GM12878 (cell line): ENCODE data around the gene ABCF3. TPM values are rescaled to one million over a fixed set of nuclear protein-coding genes. Genes with fewer than 3 reads are reported as not detected.

Experiments used
- ATAC-seq: fragments of 200-7000 bp; cut with Tn5 transposase; 3 replicates; pipeline ENCODE4 v1.9.1; 2020; ENCODE audit warnings: mild to moderate bottlenecking, moderate library complexity
- BruUV-seq: library from RNA; stranded (reverse); fragments of 400-500 nt; replicated peaks from 2 replicates; lab custom pipeline; 2021; lab: Mats Ljungman, UMichigan
- CTCF ChIA-PET: fragments of 300-600 bp; sonication (Branson Sonifier 250); formaldehyde crosslinking; extraction: SDS; loops from one replicate; lab custom pipeline; 2021; ENCODE audit warnings: inconsistent platforms; lab: Yijun Ruan, JAX
- POLR2A ChIA-PET: fragments of 350-600 bp; formaldehyde crosslinking; extraction: SDS; loops from one replicate; lab custom pipeline; 2021; ENCODE audit warnings: inconsistent platforms; lab: Charles Lee
- RAD21 ChIA-PET: fragments of 300-600 bp; sonication (Branson Sonifier 250); formaldehyde crosslinking; loops from one replicate; lab custom pipeline; 2023; ENCODE audit warnings: antibody characterized with exemption; ENCODE audit not compliant: unreplicated experiment; lab: Charles Lee
- SMC1A ChIA-PET: fragments of 300-600 bp; sonication (Branson Sonifier 250); formaldehyde crosslinking; loops from one replicate; lab custom pipeline; 2023; ENCODE audit not compliant: unreplicated experiment, uncharacterized antibody; lab: Charles Lee
- DNase-seq: peaks from one replicate; pipeline ENCODE4 v3.0.0-alpha.2; 2011; ENCODE audit warnings: low read depth, low spot score
- FAIRE-seq: peaks from 3 replicates; lab custom pipeline; 2011; peaks lifted over from hg19 to GRCh38; lab: Jason Lieb, UNC
- H2AFZ ChIP-seq: 2 replicates; pipeline ENCODE4 v1.6.0; 2011; ENCODE audit warnings: low read depth, low read length, control low read depth; ENCODE audit not compliant: control insufficient read depth
- H3K27ac ChIP-seq: 2 replicates; pipeline ENCODE4 v1.5.1; 2011; ENCODE audit warnings: control low read depth; ENCODE audit not compliant: control insufficient read depth, insufficient read depth
- H3K27me3 ChIP-seq, 2 experiments: replicated peaks in 1 of 2; 2 replicates each; pipeline versions ENCODE4 v1.6.0 to v1.6.1; 2011; ENCODE audit warnings: low read length in 1 of 2; ENCODE audit not compliant: control insufficient read depth in 2 of 2, insufficient read depth in 2 of 2
- H3K36me3 ChIP-seq, 2 experiments: 2 replicates each; pipeline ENCODE4 v1.5.1; 2011; ENCODE audit warnings: low read length in 1 of 2; ENCODE audit not compliant: control insufficient read depth in 2 of 2, insufficient read depth in 2 of 2
- H3K4me1 ChIP-seq: 2 replicates; pipeline ENCODE4 v1.6.1; 2011; ENCODE audit warnings: mild to moderate bottlenecking, low read length, moderate library complexity, mixed read lengths; ENCODE audit not compliant: control insufficient read depth, insufficient read depth
- H3K4me2 ChIP-seq: 2 replicates; pipeline ENCODE4 v1.6.0; 2011; ENCODE audit warnings: control low read depth; ENCODE audit not compliant: control insufficient read depth, insufficient read depth
- H3K4me3 ChIP-seq: fragments of 200-600 bp; sonication (generic); 2 replicates; pipeline ENCODE4 v1.5.1; 2016
- H3K79me2 ChIP-seq: 2 replicates; pipeline ENCODE4 v1.6.0; 2011; ENCODE audit warnings: low read length; ENCODE audit not compliant: control insufficient read depth, insufficient read depth
- H3K9ac ChIP-seq: 2 replicates; pipeline ENCODE4 v1.8.0; 2011; ENCODE audit warnings: low read length, control low read depth, mixed read lengths; ENCODE audit not compliant: control insufficient read depth, insufficient read depth
- H3K9me3 ChIP-seq: replicated peaks from 3 replicates; pipeline ENCODE4 v1.5.1; 2011; ENCODE audit warnings: mild to moderate bottlenecking, low read length; ENCODE audit not compliant: control insufficient read depth, insufficient read depth
- H4K20me1 ChIP-seq: 2 replicates; pipeline ENCODE4 v1.6.0; 2011; ENCODE audit not compliant: control insufficient read depth, insufficient read depth
- BCL11A ChIP-seq: IDR thresholded peaks from 2 replicates; pipeline ENCODE4 v1.6.1; 2011; ENCODE audit warnings: low read depth, low read length
- BHLHE40 ChIP-seq, 2 experiments: fragments of 450-650 bp in 1 of 2; IDR thresholded peaks; 2 replicates each; pipeline ENCODE4 v1.6.1; 2011 to 2017; ENCODE audit warnings: low read depth in 2 of 2, borderline replicate concordance in 1 of 2, improper control_type of control experiment in 1 of 2, low read length in 1 of 2, mild to moderate bottlenecking in 1 of 2
- EED ChIP-seq: sonication (generic); IDR thresholded peaks from 2 replicates; pipeline ENCODE4 v1.6.1; 2016; ENCODE audit warnings: antibody characterized with exemption, low read depth
- HCFC1 ChIP-seq: fragments of 150-350 bp; IDR thresholded peaks from 2 replicates; pipeline ENCODE4 v1.6.1; 2014; ENCODE audit warnings: low read length
- MXI1 ChIP-seq: fragments of 150-350 bp; IDR thresholded peaks from 2 replicates; pipeline ENCODE4 v1.6.1; 2011; ENCODE audit warnings: low read depth, mild to moderate bottlenecking, inconsistent platforms, low read length, improper control_type of control experiment
- NR2C1 ChIP-seq: fragments of 450-650 bp; IDR thresholded peaks from 2 replicates; pipeline ENCODE4 v1.6.1; 2017; ENCODE audit warnings: antibody characterized with exemption, mild to moderate bottlenecking, moderate library complexity
- NR2F1 ChIP-seq: fragments of 450-650 bp; conservative IDR thresholded peaks from 2 replicates; pipeline ENCODE4 v1.6.1; 2017; ENCODE audit warnings: mild to moderate bottlenecking
- POLR2A ChIP-seq: IDR thresholded peaks from 2 replicates; pipeline ENCODE4 v1.6.1; 2011; ENCODE audit warnings: low read depth, mild to moderate bottlenecking, low read length
- SMARCA5 ChIP-seq: fragments of 450-650 bp; IDR thresholded peaks from 2 replicates; pipeline ENCODE4 v1.6.1; 2017; ENCODE audit warnings: mild to moderate bottlenecking
- TCF12 ChIP-seq: IDR thresholded peaks from 2 replicates; pipeline ENCODE4 v1.6.1; 2011; ENCODE audit warnings: low read depth, mild to moderate bottlenecking, low read length
- ZBED1 ChIP-seq: IDR thresholded peaks from 2 replicates; pipeline ENCODE4 v1.6.1; 2016; ENCODE audit warnings: borderline replicate concordance
- ZNF24 ChIP-seq: fragments of 450-650 bp; IDR thresholded peaks from 2 replicates; pipeline ENCODE4 v1.6.1; 2017; ENCODE audit warnings: antibody characterized with exemption, mild to moderate bottlenecking
- ZNF274 ChIP-seq: IDR thresholded peaks from one replicate; pipeline ENCODE4 v1.8.0; 2011; ENCODE audit not compliant: insufficient read length, insufficient read depth
- ZSCAN29 ChIP-seq: fragments of 450-650 bp; IDR thresholded peaks from 2 replicates; pipeline ENCODE4 v1.6.1; 2017; ENCODE audit warnings: mild to moderate bottlenecking, moderate library complexity
- WGBS: methylation state at CpG from one replicate; pipeline ENCODE4 v1.1.6; 2016; ENCODE audit warnings: low lambda C conversion rate; ENCODE audit not compliant: insufficient replicate concordance, insufficient coverage; ENCODE audit errors: missing lambda C conversion rate; 5-methylcytosine and 5-hydroxymethylcytosine counted together
- in situ Hi-C: fragments of 300-500 bp; cut with MboI; formaldehyde crosslinking; loops from 9 replicates; pipeline ENCODE4 v1.14.3; 2018; ENCODE audit warnings: mixed read lengths
- intact Hi-C: fragments of 100-400 bp; cut with micrococcal nuclease; formaldehyde crosslinking; loops from one replicate; pipeline ENCODE4 v1.14.2; 2022; ENCODE audit not compliant: unreplicated experiment
- polyA plus RNA-seq, 11 experiments: library from polyadenylated mRNA; depleted of rRNA in 4 of 11; unstranded in 6 of 11; stranded (reverse) in 5 of 11; fragments of >200 nt; fragmentation: Nextera tagmentation in 4 of 11; fragmentation: Illumina TruSeq in 1 of 11; extraction: Ambion mirVana in 4 of 11; extraction: Trizol in 1 of 11; gene quantifications; 1 replicate in 1 of 11; 2 replicates in 10 of 11; pipeline versions ENCODE4 v1.2.1 to v1.2.3, GENCODE V29; 2011 to 2016; ENCODE audit warnings: inconsistent platforms in 2 of 11, missing spikeins in 2 of 11, low read depth in 1 of 11
- total RNA-seq, 4 experiments: library from RNA; depleted of rRNA in 3 of 4; stranded (reverse); fragments of >200 nt in 3 of 4; fragmentation: Illumina TruSeq in 1 of 4; extraction: Trizol in 1 of 4; gene quantifications; 2 replicates each; pipeline versions ENCODE4 v1.2.1 to v1.2.3, GENCODE V29; 2013 to 2021
- TF ChIP-seq, protein P1 (sequence below): fragments of 450-650 bp; formaldehyde crosslinking; IDR thresholded peaks from 2 replicates; pipeline ENCODE4 v1.4.0; 2020; ENCODE audit warnings: mild to moderate bottlenecking, moderate library complexity

Gene ABCF3
- total and polyA plus RNA-seq, 10 of the 15 experiments (the other 5 are each of a cell fraction or from before 2014, with no cell fraction given), result 6.1 to 71.3 (median 46.9) TPM

DNA sequence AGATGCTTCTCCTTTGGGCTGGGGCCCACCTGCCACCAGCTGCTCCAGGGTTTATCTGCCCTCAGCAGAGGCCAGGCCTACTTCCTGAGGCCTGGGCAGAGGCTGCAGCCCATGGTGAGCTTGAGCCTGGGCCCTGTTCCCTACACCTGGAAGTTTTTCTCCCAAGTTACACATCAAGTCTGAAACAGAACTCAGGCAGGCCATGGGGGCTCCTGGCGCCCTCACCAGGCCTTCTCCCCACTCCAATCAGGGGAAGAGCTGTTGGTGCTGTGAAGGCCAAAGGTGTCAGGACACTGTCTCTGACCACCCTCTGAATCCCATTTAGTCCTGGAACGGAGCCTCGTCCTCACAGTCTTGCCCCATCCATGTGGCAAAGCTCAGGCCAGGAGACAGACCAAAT lies 50.6 kb downstream of the ABCF3 start:
- Histone ChIP-seq H3K36me3 (no peaks in the 10 kb centered on the region), H3K9ac (no peak overlapping the region), H3K9me3 (no peaks in the 10 kb centered on the region), H2AFZ (no peak overlapping the region), H4K20me1 (no peaks in the 10 kb centered on the region), H3K4me3 (no peak overlapping the region), H3K4me1 (no peaks in the 10 kb centered on the region), H3K27ac (no peak overlapping the region), H3K79me2 (no peaks in the 10 kb centered on the region), H3K4me2 (no peak overlapping the region), H3K27me3 (peaks cover 0 to 1% of the 10 kb centered on the region in 2 experiments; a peak in 2 of 4 replicates)
- no TSS peak for BruUV-seq
- intact Hi-C loops (no loop called here), in situ Hi-C loops (no loop called here)
- TF ChIP-seq HCFC1, result no peak
- TF ChIP-seq ZSCAN29, result no peak
- no peak for FAIRE-seq
- RAD21 ChIA-PET, result interaction anchor here (1.6 kb wide), 1 partner anchor 9 kb away, joined by 6 read pairs; no protein-coding TSS in a partner anchor
- POLR2A ChIA-PET, result no interaction called here
- CTCF ChIA-PET, result interaction anchor here (3.5 kb wide), 1 partner anchor 9 kb away, joined by 23 read pairs; no protein-coding TSS in a partner anchor
- DNase-seq, result no peak
- SMC1A ChIA-PET, result no interaction called here
- WGBS, result 29% methylated on average over 3 of the region's 3 CpGs
- no peak for ATAC-seq

DNA sequence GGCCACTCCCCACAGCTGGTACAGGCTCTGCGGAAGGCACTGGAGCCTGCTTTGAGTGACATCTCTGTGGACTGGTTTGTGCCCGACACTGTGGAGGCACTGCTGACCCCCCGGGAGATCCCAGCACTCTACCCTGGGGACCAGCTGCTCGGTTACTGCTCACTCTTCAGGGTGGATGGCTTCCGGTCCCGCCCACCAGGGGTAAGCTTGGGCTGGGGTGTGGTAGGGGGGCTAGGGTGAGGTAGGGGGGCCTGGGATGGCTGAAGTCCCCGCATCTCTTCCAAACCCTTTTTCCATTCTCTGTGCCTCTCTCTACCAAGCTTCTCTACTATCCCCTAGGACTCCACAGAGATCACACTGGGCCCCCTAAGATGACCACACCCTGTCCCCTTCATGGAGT lies 51.2 kb downstream of the ABCF3 start:
- H3K9me3 ChIP-seq, result no peaks in the 10 kb centered on the region
- in situ Hi-C loops, result no loop called here
- no peak overlapping the region for H3K27ac ChIP-seq
- H3K4me3 ChIP-seq, result no peak overlapping the region
- CTCF ChIA-PET, result interaction anchor here (0.7 to 3.5 kb wide), 4 partner anchors 9 to 20 kb away, joined by 3 to 23 read pairs (median 4); no protein-coding TSS in a partner anchor
- H3K27me3 ChIP-seq, result no peaks in the 10 kb centered on the region; a peak in 1 of 4 replicates
- no peak overlapping the region for H2AFZ ChIP-seq
- peaks cover 1 to 5% of the 10 kb centered on the region in 2 experiments; a peak in 3 of 4 replicates for H3K36me3 ChIP-seq
- no peaks in the 10 kb centered on the region for H3K4me1 ChIP-seq
- POLR2A ChIA-PET, result no interaction called here
- no peak overlapping the region for H3K4me2 ChIP-seq
- SMC1A ChIA-PET, result interaction anchor here (1.1 to 1.2 kb wide), 2 partner anchors 9 to 108 kb away, joined by 3 to 4 read pairs; no protein-coding TSS in a partner anchor
- RAD21 ChIA-PET, result interaction anchor here (1.1 to 1.6 kb wide), 2 partner anchors 10 to 16 kb away, joined by 4 to 6 read pairs; no protein-coding TSS in a partner anchor
- H3K79me2 ChIP-seq, result no peaks in the 10 kb centered on the region
- intact Hi-C loops, result no loop called here
- no TSS peak for BruUV-seq
- no peaks in the 10 kb centered on the region for H4K20me1 ChIP-seq
- 48% methylated on average over 5 of the region's 7 CpGs for WGBS
- no peak for FAIRE-seq
- H3K9ac ChIP-seq, result no peak overlapping the region
- no peak for DNase-seq
- ATAC-seq, result no peak
- TF ChIP-seq EED (no peak), NR2C1 (no peak), NR2F1 (no peak), SMARCA5 (no peak), TCF12 (no peak), ZNF24 (no peak), MXI1 (no peak), ZBED1 (no peak), POLR2A (no peak), BHLHE40 (IDR thresholded peaks at IDR 0.05; ENCODE audit: borderline replicate concordance in 1 of 2, low read depth in 2 of 2, low read length in 1 of 2) (no peak), ZNF274 (no peak), BCL11A (no peak)
- TF ChIP-seq, protein P1, sequence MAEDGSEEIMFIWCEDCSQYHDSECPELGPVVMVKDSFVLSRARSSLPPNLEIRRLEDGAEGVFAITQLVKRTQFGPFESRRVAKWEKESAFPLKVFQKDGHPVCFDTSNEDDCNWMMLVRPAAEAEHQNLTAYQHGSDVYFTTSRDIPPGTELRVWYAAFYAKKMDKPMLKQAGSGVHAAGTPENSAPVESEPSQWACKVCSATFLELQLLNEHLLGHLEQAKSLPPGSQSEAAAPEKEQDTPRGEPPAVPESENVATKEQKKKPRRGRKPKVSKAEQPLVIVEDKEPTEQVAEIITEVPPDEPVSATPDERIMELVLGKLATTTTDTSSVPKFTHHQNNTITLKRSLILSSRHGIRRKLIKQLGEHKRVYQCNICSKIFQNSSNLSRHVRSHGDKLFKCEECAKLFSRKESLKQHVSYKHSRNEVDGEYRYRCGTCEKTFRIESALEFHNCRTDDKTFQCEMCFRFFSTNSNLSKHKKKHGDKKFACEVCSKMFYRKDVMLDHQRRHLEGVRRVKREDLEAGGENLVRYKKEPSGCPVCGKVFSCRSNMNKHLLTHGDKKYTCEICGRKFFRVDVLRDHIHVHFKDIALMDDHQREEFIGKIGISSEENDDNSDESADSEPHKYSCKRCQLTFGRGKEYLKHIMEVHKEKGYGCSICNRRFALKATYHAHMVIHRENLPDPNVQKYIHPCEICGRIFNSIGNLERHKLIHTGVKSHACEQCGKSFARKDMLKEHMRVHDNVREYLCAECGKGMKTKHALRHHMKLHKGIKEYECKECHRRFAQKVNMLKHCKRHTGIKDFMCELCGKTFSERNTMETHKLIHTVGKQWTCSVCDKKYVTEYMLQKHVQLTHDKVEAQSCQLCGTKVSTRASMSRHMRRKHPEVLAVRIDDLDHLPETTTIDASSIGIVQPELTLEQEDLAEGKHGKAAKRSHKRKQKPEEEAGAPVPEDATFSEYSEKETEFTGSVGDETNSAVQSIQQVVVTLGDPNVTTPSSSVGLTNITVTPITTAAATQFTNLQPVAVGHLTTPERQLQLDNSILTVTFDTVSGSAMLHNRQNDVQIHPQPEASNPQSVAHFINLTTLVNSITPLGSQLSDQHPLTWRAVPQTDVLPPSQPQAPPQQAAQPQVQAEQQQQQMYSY, result no peak
